ENCODE measurements around the gene CCDC120.

DNA sequence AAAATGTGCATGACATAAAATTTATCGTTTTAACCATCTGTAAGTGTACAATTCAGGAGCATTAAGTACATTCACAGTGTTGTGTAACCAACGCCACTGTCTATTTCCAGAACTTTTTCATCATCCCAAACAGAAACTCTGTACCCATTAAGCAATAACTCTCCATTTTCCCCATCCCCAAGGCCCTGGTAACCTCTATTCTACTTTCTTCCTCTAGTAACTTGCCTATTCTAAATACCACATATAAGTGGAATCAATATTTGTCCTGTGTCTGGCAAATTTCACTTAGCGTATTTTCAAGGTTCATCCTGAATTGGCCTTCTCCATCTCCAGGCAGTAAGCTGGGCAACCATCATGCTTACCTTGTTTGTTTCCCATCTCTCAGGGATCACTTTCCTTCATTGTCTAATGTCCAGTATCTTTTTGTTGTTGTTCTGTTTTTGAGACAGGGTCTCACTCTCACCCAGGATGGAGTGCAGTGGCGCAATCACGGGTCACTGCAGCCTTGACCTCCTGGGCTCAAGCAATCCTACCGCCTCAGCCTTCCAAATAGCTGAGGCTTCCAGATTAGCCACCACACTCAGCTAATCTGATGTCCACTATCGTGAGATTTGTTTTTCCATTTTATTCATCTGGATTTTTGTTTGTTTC, 39.1 kb upstream of the CCDC120 start:
- TF ChIP-seq CTCF (IDR thresholded peaks at IDR 0.05) (no peak), POLR2A (IDR thresholded peaks at IDR 0.05) (no peak)
